ENCODE results near the gene TMEM214.

DNA sequence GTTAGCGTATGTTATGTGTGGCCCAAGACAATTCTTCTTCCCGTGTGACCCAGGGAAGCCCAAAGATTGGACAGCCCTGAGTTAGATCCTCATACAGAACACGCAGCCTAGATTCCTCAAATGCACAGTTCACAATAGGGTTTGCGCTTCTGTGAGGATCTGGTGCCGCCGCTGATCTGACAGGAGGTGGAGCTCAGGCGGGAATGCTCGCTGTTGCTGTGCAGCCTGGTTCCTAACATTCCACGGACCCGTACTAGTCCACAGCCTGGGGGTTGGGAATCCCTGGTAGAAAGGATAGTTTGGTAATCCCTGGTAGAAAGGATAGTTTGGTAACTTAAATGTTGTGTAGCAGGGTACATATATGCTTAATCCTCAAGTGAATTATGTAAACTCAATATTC is 35.4 kb upstream of the TMEM214 start:
- TF ChIP-seq POLR2A (IDR thresholded peaks at IDR 0.05; ENCODE audit: low read depth), result no peak
- TF ChIP-seq EP300 (IDR thresholded peaks at IDR 0.05), result no peak
- no peak for TF ChIP-seq CTCF (IDR thresholded peaks at IDR 0.05)

All from esophagus muscularis mucosa (tissue), 4 donors.